ENCODE results near the gene SUPT3H.

Gene SUPT3H

DNA sequence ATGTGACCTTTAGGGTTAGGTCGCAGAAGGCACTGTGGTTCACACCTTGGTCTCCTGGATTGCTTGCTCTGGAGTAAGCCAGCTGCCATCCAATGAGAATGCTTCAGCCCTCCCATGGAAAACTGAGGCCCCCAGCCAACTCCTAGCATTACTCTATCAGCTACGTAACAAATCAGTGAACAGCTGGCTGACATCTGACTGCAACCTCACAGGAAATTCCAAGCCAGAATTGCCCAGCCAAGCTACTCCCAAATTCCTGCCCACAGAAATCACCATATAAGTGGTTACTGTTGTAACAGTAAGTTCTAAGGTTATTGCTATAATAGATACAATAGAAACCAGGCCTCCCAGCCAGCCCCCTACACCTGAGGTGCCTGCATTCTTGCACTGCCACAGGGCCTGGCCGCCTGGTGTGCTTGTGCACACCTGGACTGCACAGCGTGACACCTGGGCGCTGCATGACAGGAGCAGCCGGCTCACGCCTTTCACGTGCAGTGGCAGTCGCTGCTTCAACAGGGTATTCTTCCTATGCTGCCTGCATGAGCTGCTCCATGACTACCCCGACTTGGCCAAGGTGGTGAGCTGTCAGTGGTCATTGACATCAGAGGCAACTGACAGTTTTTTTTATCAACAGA lies 479.3 kb downstream of the SUPT3H start:
- TF ChIP-seq GATA2 (IDR thresholded peaks at IDR 0.05; ENCODE audit: low read depth, low read length) = no peak
- TF ChIP-seq GATA3 (IDR thresholded peaks at IDR 0.05; ENCODE audit: low read depth, low read length) = no peak

DNA sequence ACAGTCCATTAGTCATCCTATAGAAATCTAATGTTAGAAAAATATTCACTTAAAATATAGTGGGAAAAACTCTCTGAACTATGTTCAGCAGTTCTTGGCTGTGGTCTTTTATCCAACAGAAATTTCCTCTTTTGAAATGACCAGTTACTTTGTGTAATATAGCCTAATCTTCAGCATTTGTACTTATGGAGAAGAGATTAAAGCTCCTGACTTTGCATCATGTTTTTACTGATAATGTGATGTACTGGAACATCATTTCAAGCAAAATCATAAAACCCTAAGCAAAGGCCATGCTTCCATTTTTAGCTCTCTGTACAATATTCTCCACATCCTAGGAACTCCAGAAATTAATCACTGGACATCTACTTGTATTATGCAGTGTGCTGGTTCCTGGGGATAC lies 480.4 kb downstream of the SUPT3H start:
- TF ChIP-seq GATA3 (IDR thresholded peaks at IDR 0.05; ENCODE audit: low read depth, low read length) = no peak
- TF ChIP-seq GATA2 (IDR thresholded peaks at IDR 0.05; ENCODE audit: low read depth, low read length) = no peak

GRCh38 chr6:44896701-44897100 lies 481.0 kb downstream of the SUPT3H start:
- TF ChIP-seq GATA2 (IDR thresholded peaks at IDR 0.05; ENCODE audit: low read depth, low read length) (no peak), GATA3 (IDR thresholded peaks at IDR 0.05; ENCODE audit: low read depth, low read length) (no peak)

DNA sequence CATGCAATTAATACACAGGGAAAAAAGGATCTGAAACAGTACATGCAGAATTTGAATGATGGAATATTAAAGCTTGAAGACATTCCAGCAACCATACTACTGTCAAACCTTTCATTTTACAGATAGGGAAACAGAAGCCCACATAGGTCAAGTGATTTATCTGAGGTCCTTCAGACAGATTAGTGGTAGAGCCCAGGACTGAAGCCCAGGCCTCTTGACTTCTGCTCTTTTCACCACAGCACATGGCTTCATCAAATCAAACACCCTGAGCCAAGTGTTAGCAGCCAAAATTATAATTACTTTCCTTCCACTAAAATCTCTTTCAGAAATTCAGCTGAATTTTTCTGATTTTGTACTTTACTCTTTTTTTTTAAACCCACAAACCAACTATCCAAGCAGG lies 485.2 kb downstream of the SUPT3H start:
- TF ChIP-seq GATA3 (IDR thresholded peaks at IDR 0.05; ENCODE audit: low read depth, low read length) (no peak), GATA2 (IDR thresholded peaks at IDR 0.05; ENCODE audit: low read depth, low read length) (no peak)

- TF ChIP-seq GATA2 (IDR thresholded peaks at IDR 0.05; ENCODE audit: low read depth, low read length) (no peak), GATA3 (IDR thresholded peaks at IDR 0.05; ENCODE audit: low read depth, low read length) (no peak)
Measured at GRCh38 chr6:44869321-44869897, 508.3 kb downstream of the SUPT3H start.

DNA sequence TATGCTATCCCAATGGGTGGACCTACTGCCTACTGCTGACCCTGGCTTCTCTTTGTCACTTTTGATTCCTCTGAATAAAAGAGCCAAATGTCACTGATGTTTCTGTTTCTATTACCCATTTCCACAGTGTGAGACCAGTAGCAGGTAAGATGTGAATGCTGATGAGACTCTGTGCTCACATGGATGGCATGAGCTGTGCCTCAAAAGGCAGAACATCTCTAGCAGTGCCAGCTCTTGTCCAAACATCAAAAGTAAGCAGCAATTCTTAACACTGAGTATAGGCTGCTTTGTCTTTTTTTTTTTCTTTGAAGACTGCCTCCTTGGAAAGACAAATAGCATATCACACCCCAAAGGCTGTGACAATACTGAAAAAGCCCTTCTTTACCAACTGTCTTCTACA lies 508.8 kb downstream of the SUPT3H start:
- TF ChIP-seq GATA3 (IDR thresholded peaks at IDR 0.05; ENCODE audit: low read depth, low read length) (no peak), GATA2 (IDR thresholded peaks at IDR 0.05; ENCODE audit: low read depth, low read length) (no peak)

GRCh38 chr6:44868335-44868668 lies 509.4 kb downstream of the SUPT3H start:
- TF ChIP-seq GATA2 (IDR thresholded peaks at IDR 0.05; ENCODE audit: low read depth, low read length) (no peak), GATA3 (IDR thresholded peaks at IDR 0.05; ENCODE audit: low read depth, low read length) (no peak)

DNA sequence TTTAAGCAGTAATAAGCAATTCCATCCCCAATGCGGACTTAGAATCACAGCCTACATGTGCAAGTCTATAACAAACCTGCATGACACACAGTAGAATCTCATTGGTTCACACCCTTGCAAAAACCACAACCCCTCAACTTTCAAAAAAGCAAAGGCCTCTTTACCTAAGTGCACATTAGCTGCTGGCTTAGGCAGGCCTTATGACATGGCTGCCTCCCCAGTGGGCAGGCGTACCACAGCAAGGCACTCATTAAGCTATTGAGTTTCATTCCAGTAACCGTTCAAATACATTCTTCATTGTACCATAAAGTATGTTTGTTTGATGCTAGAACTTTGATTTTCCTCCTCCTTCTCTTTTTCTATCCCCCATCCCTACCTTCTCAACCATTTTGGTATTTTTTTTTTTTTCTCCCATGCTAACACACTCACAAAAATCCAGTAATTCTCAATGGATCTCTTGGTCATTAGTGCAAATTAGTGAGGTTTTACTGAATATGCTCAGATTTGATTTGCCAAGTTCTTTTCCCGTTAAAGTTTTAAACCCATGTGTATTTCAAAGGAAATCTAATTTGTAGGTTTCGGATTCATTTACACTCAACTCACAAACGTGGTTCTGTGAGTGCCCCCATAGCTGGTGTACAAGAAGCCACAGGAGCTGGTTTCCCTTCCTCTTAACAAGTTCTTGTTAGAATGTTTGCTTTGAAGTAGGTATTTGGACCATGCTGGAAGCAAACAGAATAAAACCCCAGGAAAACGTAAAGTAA lies 510.0 kb downstream of the SUPT3H start:
- TF ChIP-seq GATA2 (IDR thresholded peaks at IDR 0.05; ENCODE audit: low read depth, low read length) (no peak), GATA3 (IDR thresholded peaks at IDR 0.05; ENCODE audit: low read depth, low read length) (no peak)

DNA sequence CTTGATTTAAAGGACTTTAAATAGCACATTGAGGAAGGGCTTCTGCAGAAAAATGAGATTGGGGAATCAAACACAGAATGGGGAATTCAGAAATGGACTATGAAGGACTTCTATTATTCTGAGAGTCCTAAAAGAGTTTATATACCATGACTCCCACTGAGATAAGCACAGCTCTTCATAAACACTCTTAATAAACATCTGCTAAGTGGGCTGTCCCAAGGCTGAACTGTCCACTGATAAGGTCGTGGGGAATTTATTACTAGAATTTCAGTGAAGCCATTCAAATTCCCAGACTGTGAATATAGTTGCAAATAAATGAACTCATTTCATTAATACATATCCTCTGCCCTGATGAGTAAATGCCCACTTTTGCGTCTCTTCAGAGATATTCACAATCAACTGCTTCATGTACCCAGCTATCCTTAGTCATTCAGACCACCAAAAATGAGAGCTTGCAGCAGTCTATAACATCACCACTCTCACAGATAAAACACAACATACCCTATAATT lies 517.8 kb downstream of the SUPT3H start:
- TF ChIP-seq GATA2 (IDR thresholded peaks at IDR 0.05; ENCODE audit: low read depth, low read length) = no peak

- TF ChIP-seq GATA2 (IDR thresholded peaks at IDR 0.05; ENCODE audit: low read depth, low read length) (no peak), GATA3 (IDR thresholded peaks at IDR 0.05; ENCODE audit: low read depth, low read length) (no peak)
Measured at GRCh38 chr6:44858998-44859397, 518.7 kb downstream of the SUPT3H start.

- no peak for TF ChIP-seq GATA3 (IDR thresholded peaks at IDR 0.05; ENCODE audit: low read depth, low read length)
- no peak for TF ChIP-seq GATA2 (IDR thresholded peaks at IDR 0.05; ENCODE audit: low read depth, low read length)
Measured at GRCh38 chr6:44856479-44856878, 521.3 kb downstream of the SUPT3H start.

- TF ChIP-seq GATA2 (IDR thresholded peaks at IDR 0.05; ENCODE audit: low read depth, low read length) (no peak), GATA3 (IDR thresholded peaks at IDR 0.05; ENCODE audit: low read depth, low read length) (no peak)
Measured at GRCh38 chr6:44855562-44856411, 521.9 kb downstream of the SUPT3H start.

GRCh38 chr6:44854712-44855443 lies 522.9 kb downstream of the SUPT3H start:
- no peak for TF ChIP-seq GATA2 (IDR thresholded peaks at IDR 0.05; ENCODE audit: low read depth, low read length)
- TF ChIP-seq GATA3 (IDR thresholded peaks at IDR 0.05; ENCODE audit: low read depth, low read length) = no peak
